GM10266 (cell line): Measurements from ENCODE around the gene LPP.

Experiments used
- DNase-seq: peaks from one replicate; pipeline ENCODE4 v3.0.0; 2012; ENCODE audit errors: extremely low spot score
- TF ChIP-seq, protein P1 (sequence below): IDR thresholded peaks from 2 replicates; pipeline ENCODE4 v1.5.1; 2012; ENCODE audit warnings: mild to moderate bottlenecking, low read depth; ENCODE audit not compliant: control insufficient read depth, insufficient read depth; ENCODE audit errors: missing control alignments

LPP gene

DNA sequence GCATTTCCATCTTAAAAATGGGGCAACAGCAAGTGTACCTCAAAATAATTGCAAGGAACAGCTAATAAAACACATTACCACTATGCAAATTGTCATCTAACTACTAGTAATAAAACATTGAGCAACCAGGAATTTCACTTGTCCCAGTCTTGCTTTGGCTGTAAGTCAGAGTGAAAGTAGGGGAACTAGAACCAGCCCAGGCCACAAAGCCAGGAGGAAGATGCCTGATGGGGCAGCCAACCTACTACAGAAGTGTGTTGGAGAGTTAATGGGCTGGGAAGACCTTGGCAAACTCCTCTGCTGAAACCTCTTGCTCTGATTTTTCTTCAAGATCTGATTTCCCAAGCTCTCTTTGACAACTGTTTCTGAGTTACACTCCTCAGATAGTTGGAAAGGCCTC, 40.2 kb upstream of the LPP start:
- DNase-seq = no peak
- TF ChIP-seq, protein P1, sequence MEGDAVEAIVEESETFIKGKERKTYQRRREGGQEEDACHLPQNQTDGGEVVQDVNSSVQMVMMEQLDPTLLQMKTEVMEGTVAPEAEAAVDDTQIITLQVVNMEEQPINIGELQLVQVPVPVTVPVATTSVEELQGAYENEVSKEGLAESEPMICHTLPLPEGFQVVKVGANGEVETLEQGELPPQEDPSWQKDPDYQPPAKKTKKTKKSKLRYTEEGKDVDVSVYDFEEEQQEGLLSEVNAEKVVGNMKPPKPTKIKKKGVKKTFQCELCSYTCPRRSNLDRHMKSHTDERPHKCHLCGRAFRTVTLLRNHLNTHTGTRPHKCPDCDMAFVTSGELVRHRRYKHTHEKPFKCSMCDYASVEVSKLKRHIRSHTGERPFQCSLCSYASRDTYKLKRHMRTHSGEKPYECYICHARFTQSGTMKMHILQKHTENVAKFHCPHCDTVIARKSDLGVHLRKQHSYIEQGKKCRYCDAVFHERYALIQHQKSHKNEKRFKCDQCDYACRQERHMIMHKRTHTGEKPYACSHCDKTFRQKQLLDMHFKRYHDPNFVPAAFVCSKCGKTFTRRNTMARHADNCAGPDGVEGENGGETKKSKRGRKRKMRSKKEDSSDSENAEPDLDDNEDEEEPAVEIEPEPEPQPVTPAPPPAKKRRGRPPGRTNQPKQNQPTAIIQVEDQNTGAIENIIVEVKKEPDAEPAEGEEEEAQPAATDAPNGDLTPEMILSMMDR = no peak

DNA sequence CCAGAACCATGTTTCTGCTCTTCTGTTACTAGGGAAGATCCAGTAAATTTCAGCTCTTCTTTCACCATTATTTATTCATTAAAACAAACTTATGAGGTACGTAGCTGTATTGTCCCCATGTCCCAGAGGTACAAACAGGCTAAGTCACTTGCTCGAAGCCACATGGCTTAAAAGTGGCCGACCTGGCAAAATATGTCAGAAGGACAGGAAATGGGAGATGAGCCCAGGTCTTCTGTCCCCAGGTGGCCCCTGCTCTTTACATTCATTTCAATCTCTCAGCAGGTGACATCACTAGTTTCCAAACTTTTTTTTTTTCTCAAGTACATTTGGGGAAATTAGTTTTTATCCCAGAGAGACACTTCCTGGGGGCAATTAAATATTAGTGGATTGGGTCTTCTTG, 34.1 kb upstream of the LPP start:
- no peak for DNase-seq
- TF ChIP-seq, protein P1 = no peak

DNA sequence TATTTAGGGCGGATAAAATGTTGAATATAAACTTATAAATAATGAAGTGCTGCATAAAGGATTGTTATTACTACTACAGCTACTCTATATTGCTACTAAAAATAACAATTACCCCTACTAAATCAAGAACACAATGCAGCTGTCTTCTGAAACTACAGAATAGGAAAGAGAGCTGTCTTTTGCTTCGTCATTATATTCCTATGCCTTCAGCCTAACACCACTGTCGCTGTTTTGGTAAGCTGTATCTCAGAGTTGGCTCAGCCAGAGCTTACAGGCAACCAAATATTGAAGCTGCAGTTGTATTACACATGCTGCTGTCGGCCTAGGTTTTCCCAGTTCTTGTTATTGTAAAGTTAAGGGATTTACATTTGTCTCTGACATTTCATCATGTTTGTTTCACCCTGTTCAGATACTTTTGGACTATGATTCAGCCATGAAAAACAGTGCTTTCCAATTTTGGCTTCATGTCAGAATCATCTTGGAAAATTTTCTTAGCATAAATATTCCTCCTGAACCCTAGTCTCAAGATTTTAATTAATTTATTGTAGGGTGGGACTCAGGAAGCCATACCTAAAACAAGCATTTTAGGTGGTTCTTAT, 31.3 kb upstream of the LPP start:
- TF ChIP-seq, protein P1 = no peak

DNA sequence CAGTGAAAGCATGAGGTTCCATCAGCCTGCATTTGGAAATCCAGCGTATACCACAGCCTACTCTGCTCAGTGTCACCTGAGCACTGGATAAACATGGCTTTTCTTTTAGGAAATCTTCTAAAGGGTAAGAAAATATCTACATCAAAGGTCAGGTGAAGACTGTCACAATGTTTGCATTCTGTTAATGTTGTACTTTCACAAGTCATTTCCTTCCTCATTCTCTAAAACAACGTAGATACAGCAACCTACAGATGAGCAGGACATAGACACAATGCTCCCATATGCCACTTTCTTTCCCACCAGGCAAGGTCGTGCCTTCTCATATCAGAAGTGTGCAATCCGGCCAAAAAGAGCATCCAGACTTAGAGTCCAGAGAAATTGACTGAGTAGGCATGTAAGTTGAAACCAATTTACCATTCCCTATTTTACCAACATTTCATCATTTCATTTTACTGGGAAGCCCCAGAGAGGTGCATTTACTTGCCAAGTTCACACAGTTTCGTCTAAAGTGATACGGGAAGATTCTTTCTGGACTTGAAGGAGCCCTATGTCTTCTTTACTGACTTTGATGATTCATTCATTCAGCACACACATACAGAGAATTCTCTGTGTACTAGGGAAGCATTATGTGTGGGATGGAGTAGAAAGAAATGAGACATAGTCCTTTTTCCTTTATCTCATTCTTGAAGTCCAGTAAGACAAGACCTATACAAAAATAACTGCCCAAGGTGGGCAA, 30.6 kb upstream of the LPP start:
- TF ChIP-seq, protein P1 = no peak
- DNase-seq = no peak

More for the DNA sequence above, 31.3 kb upstream of the LPP start:
- DNase-seq = no peak

DNA sequence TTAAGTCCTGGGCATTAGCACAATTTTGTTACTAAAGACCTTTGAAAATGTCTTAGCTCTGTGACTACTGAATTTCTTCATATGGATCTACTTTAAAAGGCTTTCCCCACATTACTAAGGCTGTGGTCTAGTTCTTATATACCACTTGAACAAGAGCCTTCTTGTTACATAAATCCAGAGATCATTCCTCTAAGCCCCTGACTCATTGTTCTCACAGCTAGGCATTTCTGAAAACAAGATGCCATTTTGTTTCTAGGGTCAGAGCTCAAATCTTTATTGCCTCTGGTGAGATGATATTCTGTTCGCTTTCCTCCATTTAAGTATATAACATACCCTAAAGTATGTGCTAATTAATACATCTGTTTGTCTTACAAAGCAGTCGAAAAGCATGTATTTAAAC, 29.8 kb upstream of the LPP start:
- no peak for DNase-seq
- TF ChIP-seq, protein P1 = no peak

DNA sequence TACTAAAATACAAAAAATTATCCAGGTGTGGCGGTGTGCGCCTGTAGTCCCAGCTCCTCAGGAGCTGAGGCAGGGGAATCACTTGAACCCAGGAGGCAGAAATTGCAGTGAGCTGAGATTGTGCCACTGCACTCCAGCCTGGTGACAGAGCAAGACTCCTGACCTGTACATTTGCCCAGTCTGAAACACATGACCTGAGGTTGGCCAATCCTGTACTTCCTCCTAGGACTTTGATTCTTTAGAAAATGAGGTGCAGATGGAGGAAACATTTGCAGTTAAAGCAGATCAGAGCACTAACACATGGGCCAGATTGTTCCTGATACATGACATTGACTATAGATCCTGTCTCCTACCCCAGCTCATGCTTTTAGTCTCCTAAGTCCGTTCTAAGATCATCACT, 28.9 kb upstream of the LPP start:
- DNase-seq = no peak
- TF ChIP-seq, protein P1 = no peak

DNA sequence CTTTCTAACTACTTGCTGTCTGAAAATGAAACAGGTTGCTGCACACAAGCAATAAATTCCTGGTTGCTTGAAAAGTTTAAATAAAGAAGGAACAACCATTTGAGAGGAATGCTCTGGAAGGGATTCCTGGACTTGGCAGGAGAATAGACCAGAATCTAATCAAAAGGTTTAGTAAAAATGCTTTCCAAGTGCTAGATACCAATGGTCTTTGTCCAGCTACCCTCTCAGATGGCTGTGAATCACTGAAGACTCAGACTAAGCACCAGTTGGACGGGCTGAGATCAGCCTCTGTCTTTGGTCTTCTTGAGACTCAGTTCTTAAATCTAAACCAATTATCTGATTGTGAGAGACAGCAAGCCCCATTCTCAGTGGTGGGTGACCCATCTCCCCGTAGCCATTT, 27.7 kb upstream of the LPP start:
- no peak for DNase-seq
- TF ChIP-seq, protein P1 = no peak
